Measurements from ENCODE around the gene ECI2.

Gene ECI2

GRCh38 chr6:4134841-4135664 lies at the start of gene ECI2:
Gene ECI2, minus strand, starts transcription at chr6:4135575. Its CDS starts 15 bp downstream, at chr6:4135560.
- DNase-seq (ENCODE audit: extremely low spot score, insufficient read length, low read depth) (no peak), FAIRE-seq (no peak)

GRCh38 chr6:4180652-4181255 lies 45.4 kb upstream of the ECI2 start:
- no peak for FAIRE-seq
- DNase-seq (ENCODE audit: extremely low spot score, insufficient read length, low read depth), result no peak

- FAIRE-seq, result no peak
- DNase-seq (ENCODE audit: extremely low spot score, insufficient read length, low read depth), result no peak
Measured at GRCh38 chr6:4179960-4180651, 44.7 kb upstream of the ECI2 start.

DNA sequence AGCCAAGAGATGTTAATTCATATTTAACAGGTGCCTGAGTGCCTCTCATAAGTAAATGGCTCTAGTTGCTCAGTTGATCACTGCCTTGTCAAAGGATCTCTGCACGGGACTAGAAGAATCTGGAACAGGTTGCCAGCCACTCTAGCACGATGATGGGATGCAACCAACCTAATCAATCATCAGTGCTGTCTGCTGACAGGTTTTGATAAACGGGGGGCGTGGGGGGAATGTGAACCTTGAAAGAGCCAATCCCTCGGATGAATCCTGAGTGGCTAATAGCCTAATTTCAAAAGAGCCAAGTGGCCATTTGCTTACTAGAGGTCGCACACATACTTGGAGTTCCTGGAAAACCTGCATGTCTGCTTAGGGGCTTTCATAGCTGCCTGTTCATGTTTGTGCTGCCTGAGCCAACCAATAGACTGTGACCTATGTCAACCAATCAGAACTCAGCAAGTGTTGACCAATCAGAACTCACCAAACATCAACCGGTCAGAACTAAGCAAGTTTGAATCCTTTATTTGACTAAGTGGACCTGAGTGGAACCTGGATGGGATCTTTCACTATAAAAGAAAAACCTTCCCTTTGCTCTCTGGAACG lies 43.5 kb upstream of the ECI2 start:
- DNase-seq (ENCODE audit: extremely low spot score, insufficient read length, low read depth) (no peak), FAIRE-seq (no peak)

DNA sequence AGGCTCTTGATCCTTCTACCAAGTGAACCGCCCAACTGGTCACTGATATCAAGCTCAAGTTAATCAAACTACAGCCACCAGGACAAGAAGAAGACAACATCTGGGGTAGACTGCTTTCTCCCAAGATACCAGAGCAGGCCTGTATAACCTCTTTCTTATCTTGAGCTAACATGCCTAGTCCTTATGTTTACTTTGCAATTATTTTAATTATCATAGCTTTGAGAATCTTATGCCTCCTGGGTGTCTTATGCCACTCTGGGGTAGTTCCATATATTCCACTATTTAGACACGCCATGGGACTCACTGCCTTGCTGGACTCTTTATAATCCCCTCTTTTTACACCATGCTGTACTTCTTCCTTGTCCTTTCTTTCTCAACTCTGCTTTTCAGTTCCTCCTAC lies 41.5 kb upstream of the ECI2 start:
- DNase-seq (ENCODE audit: extremely low spot score, insufficient read length, low read depth) (no peak), FAIRE-seq (no peak)

- FAIRE-seq (no peak), DNase-seq (ENCODE audit: extremely low spot score, insufficient read length, low read depth) (no peak)
Measured at GRCh38 chr6:4174042-4174441, 38.7 kb upstream of the ECI2 start.

DNA sequence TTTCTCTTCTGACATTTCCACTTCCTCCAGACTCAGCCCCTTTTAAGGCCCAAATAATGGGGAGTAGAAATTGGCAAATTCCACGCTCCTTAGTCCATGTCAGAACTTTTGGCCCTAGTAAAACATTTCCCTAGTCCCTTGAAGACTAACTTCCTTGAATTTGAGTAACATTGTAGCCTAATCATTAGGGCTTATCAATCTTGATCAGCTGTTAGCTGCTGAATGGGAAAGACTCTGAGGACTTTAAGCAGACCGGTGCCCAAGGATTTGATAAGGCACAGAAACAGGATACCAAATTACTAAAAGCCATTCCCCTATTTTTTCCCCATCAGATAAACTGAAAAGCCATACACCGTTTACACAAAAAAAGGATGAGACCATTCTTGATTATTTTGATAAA lies 37.0 kb upstream of the ECI2 start:
- DNase-seq (ENCODE audit: extremely low spot score, insufficient read length, low read depth) (no peak), FAIRE-seq (no peak)

DNA sequence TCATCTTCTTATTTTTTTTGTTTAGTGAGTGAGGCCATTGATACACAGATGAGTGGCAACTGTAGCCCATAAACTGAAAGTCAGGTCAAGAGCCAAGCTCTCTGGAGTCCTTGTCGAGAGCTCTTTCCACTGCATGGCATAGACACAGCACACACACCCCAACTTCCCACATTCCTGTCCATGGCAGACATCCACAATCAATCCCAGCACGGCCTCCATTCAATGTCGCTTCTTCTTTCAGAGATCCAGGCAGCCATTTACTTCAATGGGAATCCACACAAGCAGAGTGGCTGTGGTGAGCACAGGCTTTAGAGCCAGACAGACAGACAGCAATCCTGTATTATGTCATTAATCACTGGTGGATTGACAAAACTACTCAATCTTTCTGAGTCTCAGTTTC lies 34.9 kb upstream of the ECI2 start:
- FAIRE-seq, result no peak
- no peak for DNase-seq (ENCODE audit: extremely low spot score, insufficient read length, low read depth)

- DNase-seq (ENCODE audit: extremely low spot score, insufficient read length, low read depth) (no peak), FAIRE-seq (no peak)
Measured at GRCh38 chr6:4169028-4169789, 33.8 kb upstream of the ECI2 start.

GRCh38 chr6:4167833-4168232 lies 32.5 kb upstream of the ECI2 start:
- FAIRE-seq (no peak), DNase-seq (ENCODE audit: extremely low spot score, insufficient read length, low read depth) (no peak)

- FAIRE-seq (no peak), DNase-seq (ENCODE audit: extremely low spot score, insufficient read length, low read depth) (no peak)
Measured at GRCh38 chr6:4167123-4167522, 31.7 kb upstream of the ECI2 start.

GRCh38 chr6:4164456-4164855 lies 29.1 kb upstream of the ECI2 start:
- no peak for FAIRE-seq
- no peak for DNase-seq (ENCODE audit: extremely low spot score, insufficient read length, low read depth)

DNA sequence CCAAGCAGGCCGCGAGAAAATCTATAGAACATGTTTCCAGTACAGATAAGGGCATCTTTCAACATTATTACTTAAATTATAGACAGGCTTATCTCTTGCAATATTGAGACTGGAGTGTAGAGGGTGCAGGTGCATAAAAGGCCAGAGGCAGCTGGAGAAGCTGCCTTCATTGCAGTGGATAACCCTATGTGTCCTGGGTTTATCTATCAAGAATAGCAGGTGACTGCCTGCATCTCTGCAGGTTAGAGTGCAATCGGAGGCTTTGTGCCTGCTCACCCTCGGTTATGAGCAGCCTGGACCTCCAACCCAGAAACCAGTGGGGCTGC lies 28.7 kb upstream of the ECI2 start:
- FAIRE-seq, result no peak
- DNase-seq (ENCODE audit: extremely low spot score, insufficient read length, low read depth), result no peak

DNA sequence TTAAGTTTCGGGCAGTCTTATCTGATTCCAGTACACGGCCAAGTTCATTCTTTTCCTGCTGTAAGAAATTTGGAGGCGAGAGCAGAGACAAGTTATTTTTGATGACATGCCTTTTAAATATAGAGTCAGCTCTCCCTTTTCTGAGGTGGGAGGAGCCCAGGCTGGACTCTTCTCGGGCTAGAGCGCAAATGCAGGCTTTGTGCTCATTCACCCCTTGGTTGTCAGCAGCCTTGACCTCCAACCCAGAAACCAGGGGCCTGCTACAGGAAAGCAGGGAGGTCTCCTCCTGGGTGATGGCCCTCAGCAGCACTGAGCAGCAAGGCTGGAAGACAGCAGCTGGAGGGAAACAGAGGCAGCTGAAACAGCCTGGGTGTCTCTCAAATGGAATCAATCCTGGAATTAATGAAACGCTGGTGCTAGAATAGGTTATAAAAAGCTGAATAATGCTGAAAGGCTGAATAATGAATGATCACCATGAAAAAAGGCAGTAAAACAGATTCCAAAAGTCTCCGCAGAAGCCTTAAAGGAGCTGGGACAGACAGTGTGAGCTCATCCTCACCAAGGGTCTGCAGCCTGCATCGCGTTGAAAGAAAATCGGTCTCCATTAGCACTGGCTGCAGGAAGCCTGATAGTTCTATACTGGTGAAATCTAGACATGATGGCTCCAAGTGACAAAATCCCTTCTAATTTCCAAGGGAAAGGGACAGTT lies 28.2 kb upstream of the ECI2 start:
- DNase-seq (ENCODE audit: extremely low spot score, insufficient read length, low read depth) (no peak), FAIRE-seq (no peak)

DNA sequence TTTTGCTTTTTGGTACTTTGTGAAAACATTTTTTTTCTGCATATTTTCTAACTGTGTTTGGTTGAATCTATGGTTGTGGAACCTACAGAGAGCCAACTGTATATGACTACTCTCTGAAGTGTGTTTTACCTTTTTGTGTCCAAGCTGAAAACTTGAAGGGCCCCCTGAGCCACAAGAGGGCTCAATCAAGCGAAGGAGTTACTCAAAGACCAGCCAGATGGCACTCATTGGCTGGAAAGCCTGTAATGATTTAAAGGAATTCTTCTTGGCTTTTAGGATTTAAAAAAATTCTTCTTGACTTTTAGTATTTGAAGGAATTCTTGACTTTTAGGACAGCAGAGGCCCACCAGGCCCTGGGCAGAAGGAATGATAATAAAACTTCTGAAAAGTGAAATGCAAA lies 27.0 kb upstream of the ECI2 start:
- DNase-seq (ENCODE audit: extremely low spot score, insufficient read length, low read depth) (no peak), FAIRE-seq (no peak)

DNA sequence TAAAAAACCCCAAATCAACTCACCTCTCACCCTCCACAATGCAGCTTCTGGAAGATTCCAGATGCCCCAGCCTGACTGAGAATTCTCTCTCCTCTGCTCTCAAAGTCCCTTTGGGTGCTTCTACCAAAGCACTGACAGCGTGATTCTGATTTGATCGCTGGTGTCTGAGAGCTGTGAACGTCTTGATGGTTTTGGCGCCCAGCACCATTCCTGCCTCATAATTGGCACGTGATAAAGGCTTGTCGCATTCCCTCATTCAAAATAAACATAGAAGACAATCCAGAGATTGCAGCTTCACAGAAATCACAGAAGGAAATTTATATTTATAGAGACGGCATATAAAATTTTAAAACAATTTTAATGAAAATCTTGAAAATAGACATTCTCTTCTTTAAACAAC lies 24.1 kb upstream of the ECI2 start:
- DNase-seq (ENCODE audit: extremely low spot score, insufficient read length, low read depth), result no peak
- no peak for FAIRE-seq

DNA sequence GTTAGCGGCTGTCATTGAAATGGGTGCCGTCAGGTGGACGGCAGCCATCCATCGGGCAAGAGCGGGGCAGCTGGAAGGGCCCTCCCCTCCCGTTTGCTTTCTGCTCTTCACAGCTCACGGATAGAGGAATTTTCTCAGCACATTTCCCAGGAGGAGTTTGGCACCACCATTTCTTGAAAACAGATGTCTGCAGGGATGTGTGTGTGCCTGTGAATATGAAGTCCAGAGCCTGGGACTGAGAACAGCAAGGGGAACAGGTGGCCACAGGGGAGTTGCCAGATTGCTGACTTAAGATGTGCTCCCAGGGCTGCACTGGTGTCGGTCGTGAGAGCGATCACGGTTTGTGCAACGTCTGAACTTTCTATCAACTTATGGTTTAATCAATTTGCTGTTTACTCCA lies 22.1 kb upstream of the ECI2 start:
- DNase-seq (ENCODE audit: extremely low spot score, insufficient read length, low read depth), result no peak
- no peak for FAIRE-seq

- FAIRE-seq, result peak; percentile 84
- peak; percentile 51 for DNase-seq (ENCODE audit: extremely low spot score, insufficient read length, low read depth)
Measured at GRCh38 chr6:4155848-4156466, 20.6 kb upstream of the ECI2 start.

GRCh38 chr6:4153514-4153985 lies 18.2 kb upstream of the ECI2 start:
- no peak for DNase-seq (ENCODE audit: extremely low spot score, insufficient read length, low read depth)
- peak; percentile 12 for FAIRE-seq
